Activated CD4-positive, alpha-beta memory T cell treated with anti-CD3 and anti-CD28 coated beads, Interleukin-2, amount 10 ng/mL, durations not matched to agents 7 days and 5 days (primary cell): Measurements from ENCODE around the gene DRAXIN. TPM values are rescaled to one million over a fixed set of nuclear protein-coding genes. Genes with fewer than 3 reads are reported as not detected.

Experiments
- CTCF ChIA-PET: fragments of 350-600 bp; sonication (Branson Sonifier 250); formaldehyde crosslinking; loops from one replicate; lab custom pipeline; 2021; ENCODE audit warnings: antibody characterized with exemption, inconsistent platforms; lab: Charles Lee
- POLR2A ChIA-PET: fragments of 350-600 bp; sonication (Branson Sonifier 250); formaldehyde crosslinking; loops from one replicate; lab custom pipeline; 2021; ENCODE audit warnings: antibody characterized with exemption; lab: Charles Lee
- DNase-seq: peaks from one replicate; pipeline ENCODE4 v3.0.0-alpha.2; 2020
- H3K27ac Mint-ChIP-seq: one replicate; pipeline ENCODE4 v1.8.0; 2021; ENCODE audit warnings: mild to moderate bottlenecking, mixed read lengths
- H3K27me3 Mint-ChIP-seq: one replicate; pipeline ENCODE4 v1.8.0; 2021; ENCODE audit warnings: mixed read lengths
- H3K36me3 Mint-ChIP-seq: one replicate; pipeline ENCODE4 v1.8.0; 2021; ENCODE audit warnings: low read depth, mixed read lengths
- H3K4me1 Mint-ChIP-seq: one replicate; pipeline ENCODE4 v1.8.0; 2021; ENCODE audit warnings: mixed read lengths
- H3K4me3 Mint-ChIP-seq: one replicate; pipeline ENCODE4 v1.8.0; 2021; ENCODE audit warnings: mild to moderate bottlenecking, mixed read lengths
- H3K9me3 Mint-ChIP-seq: one replicate; pipeline ENCODE4 v1.8.0; 2021; ENCODE audit warnings: mixed read lengths
- total RNA-seq, 2 experiments: library from RNA; stranded (reverse); gene quantifications; one replicate each; pipeline ENCODE4 v1.2.3, GENCODE V29; 2021

The DRAXIN gene
- total RNA-seq, 2 experiments from 2014 or later, result 0.60 TPM

DNA sequence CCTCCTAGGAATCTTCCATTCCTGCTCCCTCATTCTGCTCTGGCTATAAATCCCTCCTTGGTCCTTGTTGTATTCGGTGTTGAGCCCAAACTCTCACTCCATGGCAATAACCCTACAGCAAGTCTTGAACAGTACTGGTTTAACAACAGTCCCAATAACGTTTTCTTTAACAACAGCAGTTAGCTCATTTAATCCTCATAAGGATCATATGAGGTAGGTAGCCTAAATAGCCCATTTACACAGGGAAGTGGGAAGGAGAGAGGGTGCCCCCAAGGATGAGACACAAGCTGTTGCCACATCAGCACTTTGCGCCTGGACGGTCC is 44.0 kb downstream of the DRAXIN start:
- peaks cover 20% of the 10 kb centered on the region for H3K36me3 Mint-ChIP-seq
- no peaks in the 10 kb centered on the region for H3K27me3 Mint-ChIP-seq
- peak overlapping the region; percentile 98 for H3K4me3 Mint-ChIP-seq
- DNase-seq, result no peak
- ChIA-PET CTCF (interaction anchor here (0.8 to 3.6 kb wide), 7 partner anchors 10 to 85 kb away, joined by 4 to 19 read pairs (median 5); partner anchors contain the start of gene FBXO6), POLR2A (interaction anchor here (0.9 to 4.5 kb wide), 6 partner anchors 8 to 173 kb away, joined by 4 to 41 read pairs (median 11); partner anchors contain the start of gene FBXO6)
- H3K27ac Mint-ChIP-seq, result no peak overlapping the region
- H3K4me1 Mint-ChIP-seq, result peaks cover 69% of the 10 kb centered on the region
- no peaks in the 10 kb centered on the region for H3K9me3 Mint-ChIP-seq

- Mint-ChIP-seq H3K36me3 (peaks cover 24% of the 10 kb centered on the region), H3K4me1 (peaks cover 69% of the 10 kb centered on the region), H3K27me3 (no peaks in the 10 kb centered on the region), H3K4me3 (peak within 1 kb of the TSS; percentile 98), H3K27ac (peak within 1 kb of the TSS; percentile 86), H3K9me3 (no peaks in the 10 kb centered on the region)
- ChIA-PET CTCF (interaction anchor here (0.8 to 3.6 kb wide), 10 partner anchors 11 to 174 kb away, joined by 3 to 19 read pairs (median 5); partner anchors contain the start of gene FBXO6), POLR2A (interaction anchor here (0.9 to 4.5 kb wide), 12 partner anchors 9 to 173 kb away, joined by 3 to 41 read pairs (median 5); partner anchors contain the start of genes CLCN6 and FBXO6)
- peak; percentile 92 for DNase-seq
Observed at GRCh38 chr1:11735854-11736745, 44.6 kb downstream of the DRAXIN start, which contains the start of gene AGTRAP. AGTRAP (plus strand) TSS chr1:11736136; CDS start chr1:11736209, 73 bp downstream.

DNA sequence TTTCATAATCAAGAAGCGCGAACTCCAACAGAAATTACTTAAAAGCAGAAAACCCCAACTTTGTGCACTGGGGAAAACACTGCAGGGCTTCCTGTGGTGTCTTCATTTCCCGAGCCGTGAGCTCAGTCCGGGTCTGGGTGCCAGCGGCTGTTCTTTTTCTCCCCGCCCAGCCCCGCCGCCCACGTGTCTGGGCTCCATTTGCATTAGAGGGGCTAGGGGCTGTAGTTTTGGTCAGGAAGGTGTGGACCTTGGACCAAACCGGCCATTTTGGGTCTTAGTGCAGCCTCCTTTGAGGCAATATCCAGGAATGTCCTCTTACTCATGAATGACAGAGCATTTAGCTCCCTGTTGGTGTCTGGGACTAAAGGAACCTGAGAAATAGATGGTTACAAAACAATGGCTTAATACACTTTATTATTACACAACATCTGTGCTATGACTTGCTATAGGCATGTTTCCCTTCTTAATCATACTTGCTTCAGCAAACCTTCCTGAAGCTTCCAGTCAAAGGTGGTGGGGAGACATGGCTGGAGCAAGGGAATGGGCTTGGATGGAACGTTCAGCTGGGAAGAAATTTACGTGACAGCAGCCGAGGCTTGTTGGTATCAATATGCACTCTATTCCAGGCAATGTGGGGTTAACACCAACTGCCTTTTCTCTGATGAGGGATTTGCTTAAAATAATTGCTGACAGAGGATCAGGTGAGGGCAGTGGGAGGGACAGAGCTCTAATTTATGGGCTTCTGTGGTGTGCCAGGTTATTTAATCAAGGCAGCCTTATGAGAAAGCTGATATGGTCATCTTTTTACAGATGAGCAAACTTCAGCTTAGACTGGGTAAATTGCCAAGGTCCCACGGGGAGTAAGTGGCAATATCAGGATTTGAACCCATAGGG is 45.5 kb downstream of the DRAXIN start:
- H3K9me3 Mint-ChIP-seq, result no peaks in the 10 kb centered on the region
- H3K27ac Mint-ChIP-seq, result peak overlapping the region; percentile 56
- H3K4me1 Mint-ChIP-seq, result peaks cover 69% of the 10 kb centered on the region
- H3K27me3 Mint-ChIP-seq, result no peaks in the 10 kb centered on the region
- H3K4me3 Mint-ChIP-seq, result peak overlapping the region; percentile 98
- peak; percentile 49 for DNase-seq
- CTCF ChIA-PET, result interaction anchor here (0.8 to 3.6 kb wide), 8 partner anchors 13 to 173 kb away, joined by 3 to 19 read pairs (median 6); no protein-coding TSS in a partner anchor
- POLR2A ChIA-PET, result interaction anchor here (1.0 to 4.5 kb wide), 12 partner anchors 9 to 172 kb away, joined by 3 to 41 read pairs (median 4); partner anchors contain the start of genes CLCN6 and FBXO6
- peaks cover 29% of the 10 kb centered on the region for H3K36me3 Mint-ChIP-seq

GRCh38 chr1:11738096-11738495 is 46.6 kb downstream of the DRAXIN start:
- no peak for DNase-seq
- Mint-ChIP-seq H3K27me3 (no peaks in the 10 kb centered on the region), H3K4me1 (peaks cover 74% of the 10 kb centered on the region), H3K4me3 (peak overlapping the region; percentile 30), H3K36me3 (peaks cover 40% of the 10 kb centered on the region), H3K27ac (peak overlapping the region; percentile 19), H3K9me3 (no peaks in the 10 kb centered on the region)
- POLR2A ChIA-PET, result interaction anchor here (1.0 to 4.5 kb wide), 6 partner anchors 8 to 171 kb away, joined by 3 to 41 read pairs (median 6); partner anchors contain the start of gene FBXO6
- CTCF ChIA-PET, result interaction anchor here (0.5 to 3.6 kb wide), 3 partner anchors 88 to 1181 kb away, joined by 3 to 19 read pairs (median 6); no protein-coding TSS in a partner anchor

- Mint-ChIP-seq H3K4me3 (no peak overlapping the region), H3K27me3 (no peaks in the 10 kb centered on the region), H3K9me3 (no peaks in the 10 kb centered on the region), H3K36me3 (peaks cover 41% of the 10 kb centered on the region), H3K27ac (no peak overlapping the region), H3K4me1 (peaks cover 74% of the 10 kb centered on the region)
- POLR2A ChIA-PET, result interaction anchor here (1.3 to 4.5 kb wide), 4 partner anchors 8 to 170 kb away, joined by 5 to 41 read pairs (median 16); no protein-coding TSS in a partner anchor
- CTCF ChIA-PET, result no interaction called here
- no peak for DNase-seq
Observed at GRCh38 chr1:11738783-11739182, 47.3 kb downstream of the DRAXIN start.

GRCh38 chr1:11740258-11741192 is 49.0 kb downstream of the DRAXIN start:
- peak overlapping the region; percentile 68 for H3K27ac Mint-ChIP-seq
- H3K27me3 Mint-ChIP-seq, result no peaks in the 10 kb centered on the region
- no peaks in the 10 kb centered on the region for H3K9me3 Mint-ChIP-seq
- ChIA-PET POLR2A (interaction anchor here (0.6 to 2.5 kb wide), 6 partner anchors 10 to 168 kb away, joined by 3 to 19 read pairs (median 6); partner anchors contain the start of genes FBXO6 and MAD2L2), CTCF (interaction anchor here (0.6 to 3.3 kb wide), 8 partner anchors 9 to 90 kb away, joined by 3 to 17 read pairs (median 6); partner anchors contain the start of gene FBXO6)
- peaks cover 74% of the 10 kb centered on the region for H3K4me1 Mint-ChIP-seq
- peaks cover 44% of the 10 kb centered on the region for H3K36me3 Mint-ChIP-seq
- H3K4me3 Mint-ChIP-seq, result peak overlapping the region; percentile 47
- DNase-seq, result peak; percentile 70

DNA sequence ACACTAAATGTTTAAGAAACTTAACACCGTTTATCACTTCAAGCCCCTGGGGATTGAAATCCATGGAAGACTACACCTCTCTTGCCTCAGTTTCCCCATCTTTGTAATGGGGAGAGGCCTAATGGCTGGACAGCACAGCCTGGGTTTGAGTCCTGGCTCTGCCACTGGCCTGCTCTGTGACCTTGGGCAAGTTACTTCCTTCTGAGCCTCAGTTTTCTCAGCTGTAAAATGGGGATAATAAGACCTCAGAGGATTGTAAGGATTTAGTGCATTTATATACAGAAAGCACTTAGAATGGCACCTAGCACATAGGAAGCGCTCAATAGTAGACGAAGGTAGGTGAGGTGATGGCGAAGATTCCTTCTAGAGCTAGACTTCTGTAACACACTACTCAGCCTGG is 50.0 kb downstream of the DRAXIN start:
- Mint-ChIP-seq H3K4me3 (peak overlapping the region; percentile 47), H3K27me3 (no peaks in the 10 kb centered on the region), H3K36me3 (peaks cover 49% of the 10 kb centered on the region), H3K9me3 (no peaks in the 10 kb centered on the region), H3K27ac (peak overlapping the region; percentile 68), H3K4me1 (peaks cover 78% of the 10 kb centered on the region)
- DNase-seq, result no peak
- CTCF ChIA-PET, result interaction anchor here (0.6 to 3.3 kb wide), 5 partner anchors 11 to 91 kb away, joined by 3 to 17 read pairs (median 6); partner anchors contain the start of gene FBXO6
- POLR2A ChIA-PET, result interaction anchor here (0.6 to 2.5 kb wide), 7 partner anchors 11 to 166 kb away, joined by 3 to 14 read pairs (median 4); partner anchors contain the start of genes FBXO6 and MAD2L2

DNA sequence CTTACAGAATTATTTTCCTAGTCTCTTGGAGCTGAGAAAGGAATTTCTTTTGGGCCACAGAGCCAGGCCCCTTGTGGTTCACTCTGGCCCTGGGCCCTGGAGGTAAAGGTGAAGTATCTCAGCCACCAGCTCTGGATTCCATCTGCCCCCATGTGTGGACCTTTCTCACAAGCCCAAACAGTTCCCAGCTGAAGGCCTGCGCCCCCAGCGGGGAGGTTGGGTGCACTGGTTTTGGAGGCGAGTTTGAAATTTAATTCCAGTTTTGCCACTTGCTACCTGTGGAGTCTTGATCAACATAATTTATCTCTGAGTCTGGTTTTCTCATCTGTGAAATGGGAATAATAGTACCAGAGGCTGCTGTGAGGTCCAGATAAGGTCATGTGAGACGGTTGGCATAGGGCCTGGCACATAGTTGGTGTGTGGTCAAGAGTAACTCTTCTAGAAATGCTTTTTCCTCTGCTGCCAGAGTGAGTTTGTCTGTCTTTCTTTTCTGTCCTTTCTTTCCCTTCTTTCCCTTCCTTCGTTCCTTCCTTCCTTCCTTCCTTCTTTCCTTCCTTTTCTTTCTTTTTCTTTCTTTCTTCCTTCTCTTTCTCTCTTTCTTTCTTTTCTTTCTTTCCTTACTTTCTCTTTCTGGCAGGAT is 50.5 kb downstream of the DRAXIN start:
- no peaks in the 10 kb centered on the region for H3K27me3 Mint-ChIP-seq
- peaks cover 55% of the 10 kb centered on the region for H3K36me3 Mint-ChIP-seq
- ChIA-PET CTCF (interaction anchor here (0.6 to 3.3 kb wide), 4 partner anchors 11 to 92 kb away, joined by 3 to 17 read pairs (median 6); partner anchors contain the start of gene FBXO6), POLR2A (interaction anchor here (0.9 to 1.5 kb wide), 3 partner anchors 12 to 166 kb away, joined by 3 to 5 read pairs (median 4); partner anchors contain the start of gene FBXO6)
- no peak for DNase-seq
- peak overlapping the region; percentile 1 for H3K4me3 Mint-ChIP-seq
- H3K27ac Mint-ChIP-seq, result peak overlapping the region; percentile 21
- peaks cover 77% of the 10 kb centered on the region for H3K4me1 Mint-ChIP-seq
- H3K9me3 Mint-ChIP-seq, result no peaks in the 10 kb centered on the region

DNA sequence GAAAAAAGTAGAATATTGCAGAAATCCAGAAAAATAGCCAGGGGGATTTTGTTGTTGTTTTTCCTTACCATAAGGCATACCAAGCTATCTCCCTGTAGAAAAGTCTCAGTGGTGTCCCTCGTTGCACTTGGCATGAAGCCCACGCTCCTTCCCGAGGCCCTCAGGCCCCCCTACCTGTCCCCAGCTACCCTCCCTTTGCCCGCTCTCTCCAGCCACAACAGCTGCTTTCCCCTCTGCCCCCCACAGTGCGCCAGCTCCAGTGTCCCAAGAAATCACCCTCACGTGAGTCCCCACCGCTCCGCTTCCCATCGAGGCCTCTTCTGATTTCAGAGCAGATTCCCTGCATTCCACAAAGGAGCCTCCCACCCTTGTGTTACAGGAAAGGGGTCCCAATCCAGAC is 52.8 kb downstream of the DRAXIN start:
- Mint-ChIP-seq H3K36me3 (peaks cover 50% of the 10 kb centered on the region), H3K9me3 (no peaks in the 10 kb centered on the region), H3K4me1 (peaks cover 66% of the 10 kb centered on the region), H3K4me3 (no peak overlapping the region), H3K27ac (no peak overlapping the region), H3K27me3 (no peaks in the 10 kb centered on the region)
- POLR2A ChIA-PET, result interaction anchor here (0.8 kb wide), 1 partner anchor 163 kb away, joined by 4 read pairs; no protein-coding TSS in a partner anchor
- CTCF ChIA-PET, result interaction anchor here (0.8 kb wide), 1 partner anchor 99 kb away, joined by 3 read pairs; no protein-coding TSS in a partner anchor
- DNase-seq, result no peak

- no peak overlapping the region for H3K4me3 Mint-ChIP-seq
- H3K9me3 Mint-ChIP-seq, result no peaks in the 10 kb centered on the region
- peaks cover 50% of the 10 kb centered on the region for H3K4me1 Mint-ChIP-seq
- DNase-seq, result no peak
- no peak overlapping the region for H3K27ac Mint-ChIP-seq
- no peaks in the 10 kb centered on the region for H3K27me3 Mint-ChIP-seq
- H3K36me3 Mint-ChIP-seq, result peaks cover 48% of the 10 kb centered on the region
- ChIA-PET CTCF (interaction anchor here (0.7 kb wide), 1 partner anchor 27 kb away, joined by 4 read pairs; no protein-coding TSS in a partner anchor), POLR2A (interaction anchor here (1.1 kb wide), 1 partner anchor 9 kb away, joined by 4 read pairs; no protein-coding TSS in a partner anchor)
Observed at GRCh38 chr1:11746092-11746491, 54.6 kb downstream of the DRAXIN start.
